Measurements from ENCODE around the gene IQSEC3.
A peak's percentile ranks its signal among the peaks of the same experiment; 100 is the strongest.

Gene IQSEC3

DNA sequence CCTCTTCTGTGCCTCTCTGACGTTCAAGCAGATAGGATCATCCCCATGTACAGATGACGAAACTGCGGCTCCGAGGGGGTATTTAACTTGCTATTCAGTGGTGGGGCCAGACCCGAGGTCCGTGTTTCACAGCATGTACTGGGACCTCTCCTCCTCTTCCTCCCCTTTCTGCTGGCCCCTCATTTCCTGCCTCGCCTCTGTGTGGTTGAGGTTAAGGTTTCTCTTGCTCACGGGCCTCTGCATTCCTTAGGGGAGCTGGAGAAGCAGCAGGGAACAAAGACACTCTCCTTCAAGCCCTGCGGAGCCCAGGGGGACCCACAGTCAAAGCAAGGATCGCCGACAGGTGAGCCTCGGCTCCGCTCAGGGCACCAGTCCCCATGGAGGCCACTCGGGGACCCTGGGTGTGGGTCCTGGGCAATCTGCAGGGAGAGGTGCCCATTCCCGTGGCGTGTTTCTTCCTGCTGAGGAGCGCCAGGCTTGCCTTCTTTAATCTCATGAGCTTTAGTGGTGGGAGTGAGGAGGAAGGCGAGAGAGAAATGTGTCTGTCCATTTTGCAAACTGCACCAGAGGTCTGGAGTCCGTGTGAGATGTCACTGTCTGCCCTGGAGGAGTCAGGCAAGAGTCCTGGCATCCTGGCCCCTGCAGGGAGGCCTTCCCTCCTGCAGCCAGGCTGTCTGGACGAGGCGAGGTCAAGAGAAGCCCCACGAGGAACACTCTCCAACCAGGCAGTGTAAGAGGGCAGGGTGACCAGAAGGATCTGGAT, 102.4 kb downstream of the IQSEC3 start (continued):
- TF ChIP-seq, protein P1, sequence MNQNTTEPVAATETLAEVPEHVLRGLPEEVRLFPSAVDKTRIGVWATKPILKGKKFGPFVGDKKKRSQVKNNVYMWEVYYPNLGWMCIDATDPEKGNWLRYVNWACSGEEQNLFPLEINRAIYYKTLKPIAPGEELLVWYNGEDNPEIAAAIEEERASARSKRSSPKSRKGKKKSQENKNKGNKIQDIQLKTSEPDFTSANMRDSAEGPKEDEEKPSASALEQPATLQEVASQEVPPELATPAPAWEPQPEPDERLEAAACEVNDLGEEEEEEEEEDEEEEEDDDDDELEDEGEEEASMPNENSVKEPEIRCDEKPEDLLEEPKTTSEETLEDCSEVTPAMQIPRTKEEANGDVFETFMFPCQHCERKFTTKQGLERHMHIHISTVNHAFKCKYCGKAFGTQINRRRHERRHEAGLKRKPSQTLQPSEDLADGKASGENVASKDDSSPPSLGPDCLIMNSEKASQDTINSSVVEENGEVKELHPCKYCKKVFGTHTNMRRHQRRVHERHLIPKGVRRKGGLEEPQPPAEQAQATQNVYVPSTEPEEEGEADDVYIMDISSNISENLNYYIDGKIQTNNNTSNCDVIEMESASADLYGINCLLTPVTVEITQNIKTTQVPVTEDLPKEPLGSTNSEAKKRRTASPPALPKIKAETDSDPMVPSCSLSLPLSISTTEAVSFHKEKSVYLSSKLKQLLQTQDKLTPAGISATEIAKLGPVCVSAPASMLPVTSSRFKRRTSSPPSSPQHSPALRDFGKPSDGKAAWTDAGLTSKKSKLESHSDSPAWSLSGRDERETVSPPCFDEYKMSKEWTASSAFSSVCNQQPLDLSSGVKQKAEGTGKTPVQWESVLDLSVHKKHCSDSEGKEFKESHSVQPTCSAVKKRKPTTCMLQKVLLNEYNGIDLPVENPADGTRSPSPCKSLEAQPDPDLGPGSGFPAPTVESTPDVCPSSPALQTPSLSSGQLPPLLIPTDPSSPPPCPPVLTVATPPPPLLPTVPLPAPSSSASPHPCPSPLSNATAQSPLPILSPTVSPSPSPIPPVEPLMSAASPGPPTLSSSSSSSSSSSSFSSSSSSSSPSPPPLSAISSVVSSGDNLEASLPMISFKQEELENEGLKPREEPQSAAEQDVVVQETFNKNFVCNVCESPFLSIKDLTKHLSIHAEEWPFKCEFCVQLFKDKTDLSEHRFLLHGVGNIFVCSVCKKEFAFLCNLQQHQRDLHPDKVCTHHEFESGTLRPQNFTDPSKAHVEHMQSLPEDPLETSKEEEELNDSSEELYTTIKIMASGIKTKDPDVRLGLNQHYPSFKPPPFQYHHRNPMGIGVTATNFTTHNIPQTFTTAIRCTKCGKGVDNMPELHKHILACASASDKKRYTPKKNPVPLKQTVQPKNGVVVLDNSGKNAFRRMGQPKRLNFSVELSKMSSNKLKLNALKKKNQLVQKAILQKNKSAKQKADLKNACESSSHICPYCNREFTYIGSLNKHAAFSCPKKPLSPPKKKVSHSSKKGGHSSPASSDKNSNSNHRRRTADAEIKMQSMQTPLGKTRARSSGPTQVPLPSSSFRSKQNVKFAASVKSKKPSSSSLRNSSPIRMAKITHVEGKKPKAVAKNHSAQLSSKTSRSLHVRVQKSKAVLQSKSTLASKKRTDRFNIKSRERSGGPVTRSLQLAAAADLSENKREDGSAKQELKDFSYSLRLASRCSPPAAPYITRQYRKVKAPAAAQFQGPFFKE (tag by site-specific recombination; IDR thresholded peaks at IDR 0.05; ENCODE audit: borderline replicate concordance), result no peak
- no peak for TF ChIP-seq ZNF571 (tag by site-specific recombination; IDR thresholded peaks at IDR 0.05)

GRCh38 chr12:169528-170370, 103.2 kb downstream of the IQSEC3 start:
- no peak overlapping the region for H3K27ac ChIP-seq (ENCODE audit: extremely low read depth, low read depth, low read length)
- CTCF ChIA-PET, result interaction anchor here (0.9 to 1.5 kb wide), 3 partner anchors 12 to 54 kb away, joined by 3 to 4 read pairs (median 4); no protein-coding TSS in a partner anchor
- no peaks in the 10 kb centered on the region for H3K4me1 ChIP-seq (ENCODE audit: control insufficient read depth, insufficient read depth, low read length)
- POLR2A ChIA-PET, result no interaction called here
- no peaks in the 10 kb centered on the region for H3K36me3 ChIP-seq (ENCODE audit: control insufficient read depth in 2 of 2, insufficient read depth in 1 of 2, low read length in 2 of 2)
- no peaks in the 10 kb centered on the region for H3K9me3 ChIP-seq (ENCODE audit: control insufficient read depth, insufficient read depth, low read depth, low read length)
- no peak for TF ChIP-seq ZNF626 (tag by site-specific recombination; IDR thresholded peaks at IDR 0.05)
- no peak for TF ChIP-seq ZNF530 (tag by site-specific recombination; IDR thresholded peaks at IDR 0.05; ENCODE audit: low read depth)
- 0 out of 2 replicates have a peak, but pooled peaks have one; percentile 19 for TF ChIP-seq ZNF600 (tag by site-specific recombination; IDR thresholded peaks at IDR 0.05)
- TF ChIP-seq, protein P2, sequence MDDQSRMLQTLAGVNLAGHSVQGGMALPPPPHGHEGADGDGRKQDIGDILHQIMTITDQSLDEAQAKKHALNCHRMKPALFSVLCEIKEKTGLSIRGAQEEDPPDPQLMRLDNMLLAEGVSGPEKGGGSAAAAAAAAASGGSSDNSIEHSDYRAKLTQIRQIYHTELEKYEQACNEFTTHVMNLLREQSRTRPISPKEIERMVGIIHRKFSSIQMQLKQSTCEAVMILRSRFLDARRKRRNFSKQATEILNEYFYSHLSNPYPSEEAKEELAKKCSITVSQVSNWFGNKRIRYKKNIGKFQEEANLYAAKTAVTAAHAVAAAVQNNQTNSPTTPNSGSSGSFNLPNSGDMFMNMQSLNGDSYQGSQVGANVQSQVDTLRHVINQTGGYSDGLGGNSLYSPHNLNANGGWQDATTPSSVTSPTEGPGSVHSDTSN (CRISPR knock-in tag; IDR thresholded peaks at IDR 0.05), result no peak
- TF ChIP-seq ZFHX2 (tag by site-specific recombination; conservative IDR thresholded peaks at IDR 0.05), result no peak
- H3K4me3 ChIP-seq (ENCODE audit: low read depth, low read length), result no peak overlapping the region

- POLR2A ChIA-PET, result no interaction called here
- no peak overlapping the region for H3K4me3 ChIP-seq (ENCODE audit: low read depth, low read length)
- TF ChIP-seq ZNF768 (tag by site-specific recombination; IDR thresholded peaks at IDR 0.05), result no peak
- TF ChIP-seq ZNF670 (tag by site-specific recombination; IDR thresholded peaks at IDR 0.05; ENCODE audit: low read depth), result no peak
- TF ChIP-seq ZIC2 (tag by site-specific recombination; IDR thresholded peaks at IDR 0.05), result peak; percentile 99
- 0 out of 2 replicates have a peak, but pooled peaks have one; percentile 18 for TF ChIP-seq GLIS2 (tag by site-specific recombination; IDR thresholded peaks at IDR 0.05)
- no peaks in the 10 kb centered on the region for H3K9me3 ChIP-seq (ENCODE audit: control insufficient read depth, insufficient read depth, low read depth, low read length)
- H3K36me3 ChIP-seq (ENCODE audit: control insufficient read depth in 2 of 2, insufficient read depth in 1 of 2, low read length in 2 of 2), result no peaks in the 10 kb centered on the region
- CTCF ChIA-PET, result interaction anchor here (1.1 to 2.4 kb wide), 4 partner anchors 12 to 55 kb away, joined by 3 to 11 read pairs (median 6); no protein-coding TSS in a partner anchor
- H3K27ac ChIP-seq (ENCODE audit: extremely low read depth, low read depth, low read length), result no peak overlapping the region
- no peaks in the 10 kb centered on the region for H3K4me1 ChIP-seq (ENCODE audit: control insufficient read depth, insufficient read depth, low read length)
Measured at GRCh38 chr12:170371-171225, 104.0 kb downstream of the IQSEC3 start.
